ENCODE data around the gene NPAS3.
A peak's percentile ranks its signal among the peaks of the same experiment; 100 is the strongest.

Gene NPAS3

DNA sequence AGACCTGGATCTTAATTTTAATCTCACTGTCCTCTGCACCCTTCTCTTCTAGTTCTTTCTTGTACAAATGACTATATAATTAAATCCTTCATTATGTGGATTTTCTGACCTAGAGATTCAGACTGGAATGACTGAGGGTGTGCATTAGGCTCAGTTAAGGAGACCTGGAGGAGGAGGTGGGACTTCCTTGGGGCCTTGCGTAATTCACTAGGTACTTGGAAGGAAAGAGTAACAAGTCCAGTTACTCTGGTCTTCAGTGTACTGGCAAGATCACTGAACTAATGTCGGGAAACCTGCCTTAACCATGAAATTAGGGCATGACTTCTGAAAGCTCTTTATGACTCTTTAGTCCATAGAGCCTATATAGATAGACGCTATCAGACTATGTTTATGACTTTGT is 570.8 kb downstream of the NPAS3 start:
- Histone ChIP-seq H3K27me3 (ENCODE audit: control insufficient read depth in 1 of 2, insufficient read depth in 2 of 2, low read length in 2 of 2) (no peaks in the 10 kb centered on the region), H3K9ac (ENCODE audit: low read length in 2 of 2) (no peak overlapping the region), H3K27ac (ENCODE audit: low read length) (no peak overlapping the region), H3K4me3 (ENCODE audit: low read length in 2 of 2) (no peak overlapping the region), H3K9me3 (ENCODE audit: control insufficient read depth in 2 of 2, low read length in 2 of 2) (no peaks in the 10 kb centered on the region), H3K36me3 (ENCODE audit: control insufficient read depth in 2 of 2, insufficient read depth in 2 of 2, low read length in 2 of 2) (no peaks in the 10 kb centered on the region), H3K4me1 (ENCODE audit: control insufficient read depth, insufficient read depth, low read length) (peaks cover 2% of the 10 kb centered on the region)

DNA sequence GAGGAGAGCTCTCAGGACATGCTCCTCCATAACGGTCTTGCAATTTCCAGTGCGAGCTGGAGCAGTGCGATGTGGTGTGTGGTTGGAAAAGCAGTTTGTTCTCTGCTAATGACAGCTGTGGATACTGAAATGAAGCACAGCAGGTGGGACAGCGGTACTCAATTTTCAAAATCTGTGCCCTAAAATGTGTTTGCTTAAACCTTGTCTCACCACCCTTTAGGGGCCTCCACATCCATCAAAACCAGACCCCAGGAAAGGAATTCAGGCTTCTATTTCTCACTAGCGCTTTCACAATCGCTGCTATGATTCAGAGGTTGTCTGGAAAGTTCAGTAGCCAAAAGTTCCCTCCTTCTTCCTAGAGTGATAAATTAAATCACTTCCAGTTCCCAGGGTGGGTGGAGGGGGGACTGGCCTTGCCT is 571.4 kb downstream of the NPAS3 start:
- peak overlapping the region; percentile 31 to 41 for H3K4me3 ChIP-seq (ENCODE audit: low read length in 2 of 2)
- no peak overlapping the region for H3K9ac ChIP-seq (ENCODE audit: low read length in 2 of 2)
- no peaks in the 10 kb centered on the region for H3K9me3 ChIP-seq (ENCODE audit: control insufficient read depth in 2 of 2, low read length in 2 of 2)
- peaks cover 2% of the 10 kb centered on the region for H3K4me1 ChIP-seq (ENCODE audit: control insufficient read depth, insufficient read depth, low read length)
- H3K36me3 ChIP-seq (ENCODE audit: control insufficient read depth in 2 of 2, insufficient read depth in 2 of 2, low read length in 2 of 2), result no peaks in the 10 kb centered on the region
- no peaks in the 10 kb centered on the region for H3K27me3 ChIP-seq (ENCODE audit: control insufficient read depth in 1 of 2, insufficient read depth in 2 of 2, low read length in 2 of 2)
- no peak overlapping the region for H3K27ac ChIP-seq (ENCODE audit: low read length)

DNA sequence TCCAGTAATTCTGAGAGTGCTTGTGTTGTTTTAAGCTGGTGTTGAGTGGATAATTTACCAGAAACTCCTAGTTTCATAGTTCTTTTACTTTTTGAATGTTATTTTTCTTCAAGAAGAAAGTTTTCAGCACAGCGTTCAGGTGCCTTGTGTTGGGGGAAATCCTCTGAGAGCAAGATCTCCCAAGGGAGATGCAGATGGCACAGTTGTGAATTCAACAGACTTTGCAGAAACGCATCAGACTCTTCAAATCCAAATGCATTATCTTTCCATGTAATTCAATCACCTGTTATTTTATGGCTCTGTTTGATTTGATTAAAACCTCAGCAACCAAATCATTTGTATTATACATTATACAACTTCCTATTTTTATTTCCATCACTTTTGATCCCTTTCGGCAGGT is 572.3 kb downstream of the NPAS3 start:
- Histone ChIP-seq H3K27me3 (ENCODE audit: control insufficient read depth in 1 of 2, insufficient read depth in 2 of 2, low read length in 2 of 2) (no peaks in the 10 kb centered on the region), H3K9me3 (ENCODE audit: control insufficient read depth in 2 of 2, low read length in 2 of 2) (no peaks in the 10 kb centered on the region), H3K9ac (ENCODE audit: low read length in 2 of 2) (no peak overlapping the region), H3K27ac (ENCODE audit: low read length) (no peak overlapping the region), H3K36me3 (ENCODE audit: control insufficient read depth in 2 of 2, insufficient read depth in 2 of 2, low read length in 2 of 2) (no peaks in the 10 kb centered on the region), H3K4me3 (ENCODE audit: low read length in 2 of 2) (no peak overlapping the region), H3K4me1 (ENCODE audit: control insufficient read depth, insufficient read depth, low read length) (peaks cover 2% of the 10 kb centered on the region)

DNA sequence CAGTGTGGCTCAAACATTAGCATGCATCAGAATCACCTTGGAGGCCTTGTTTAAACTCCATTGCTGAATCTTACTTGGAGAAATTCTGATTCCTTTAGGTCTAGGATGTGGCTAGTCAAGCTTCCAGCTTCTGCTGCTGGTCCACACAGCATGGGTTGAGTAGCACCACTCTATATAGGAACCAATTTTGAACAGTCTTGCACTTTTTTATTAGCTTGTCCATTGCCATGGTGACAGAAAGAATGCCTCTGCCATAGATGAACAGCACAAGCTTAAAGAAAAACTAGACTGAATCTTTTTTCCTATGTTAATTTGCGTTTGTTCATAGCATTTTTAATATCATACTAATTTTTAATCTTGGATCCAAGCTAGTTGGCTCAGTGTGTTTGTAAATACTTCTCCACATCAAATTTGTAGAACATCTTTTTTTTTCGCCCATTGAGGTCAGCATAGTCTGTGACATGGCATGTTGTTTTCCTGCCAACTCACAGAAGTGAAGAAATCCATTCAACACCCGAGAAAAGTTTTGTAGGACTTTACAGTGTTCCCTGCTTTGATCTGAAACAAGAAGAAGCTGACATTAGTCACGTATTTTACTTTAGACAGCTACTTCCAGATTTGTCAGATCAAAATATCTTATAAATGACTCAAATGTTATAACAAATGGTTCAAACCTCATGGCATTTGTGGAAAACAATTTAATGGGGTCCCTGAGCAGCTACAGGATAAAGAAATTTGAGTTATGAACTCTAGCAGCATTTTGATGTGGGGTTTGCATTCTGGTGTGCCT is 573.4 kb downstream of the NPAS3 start:
- no peak overlapping the region for H3K4me3 ChIP-seq (ENCODE audit: low read length in 2 of 2)
- H3K4me1 ChIP-seq (ENCODE audit: control insufficient read depth, insufficient read depth, low read length), result peaks cover 2% of the 10 kb centered on the region
- no peaks in the 10 kb centered on the region for H3K9me3 ChIP-seq (ENCODE audit: control insufficient read depth in 2 of 2, low read length in 2 of 2)
- H3K27ac ChIP-seq (ENCODE audit: low read length), result no peak overlapping the region
- no peaks in the 10 kb centered on the region for H3K36me3 ChIP-seq (ENCODE audit: control insufficient read depth in 2 of 2, insufficient read depth in 2 of 2, low read length in 2 of 2)
- no peaks in the 10 kb centered on the region for H3K27me3 ChIP-seq (ENCODE audit: control insufficient read depth in 1 of 2, insufficient read depth in 2 of 2, low read length in 2 of 2)
- no peak overlapping the region for H3K9ac ChIP-seq (ENCODE audit: low read length in 2 of 2)

DNA sequence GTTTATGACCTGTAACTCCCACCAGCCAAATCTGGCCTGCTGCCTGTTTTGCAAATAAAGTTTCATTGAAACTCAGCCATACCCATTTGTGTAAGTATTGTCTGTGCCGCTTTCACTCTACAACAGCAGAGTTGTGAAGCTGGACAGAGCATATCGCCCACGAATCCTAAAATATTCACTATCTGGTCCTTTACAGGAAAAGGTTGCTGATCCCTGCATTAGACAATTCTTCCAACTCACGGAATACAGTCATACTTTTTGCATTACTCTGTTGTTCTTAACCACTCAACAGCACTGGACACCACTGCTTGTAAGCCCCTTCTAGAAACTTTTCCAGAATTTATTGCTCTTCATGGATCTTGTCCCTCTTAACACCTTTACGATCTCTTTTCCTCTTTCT is 576.8 kb downstream of the NPAS3 start:
- Histone ChIP-seq H3K4me3 (ENCODE audit: low read length in 2 of 2) (no peak overlapping the region), H3K9me3 (ENCODE audit: control insufficient read depth in 2 of 2, low read length in 2 of 2) (no peaks in the 10 kb centered on the region), H3K36me3 (ENCODE audit: control insufficient read depth in 2 of 2, insufficient read depth in 2 of 2, low read length in 2 of 2) (no peaks in the 10 kb centered on the region), H3K27me3 (ENCODE audit: control insufficient read depth in 1 of 2, insufficient read depth in 2 of 2, low read length in 2 of 2) (no peaks in the 10 kb centered on the region), H3K4me1 (ENCODE audit: control insufficient read depth, insufficient read depth, low read length) (no peaks in the 10 kb centered on the region), H3K27ac (ENCODE audit: low read length) (no peak overlapping the region), H3K9ac (ENCODE audit: low read length in 2 of 2) (no peak overlapping the region)

DNA sequence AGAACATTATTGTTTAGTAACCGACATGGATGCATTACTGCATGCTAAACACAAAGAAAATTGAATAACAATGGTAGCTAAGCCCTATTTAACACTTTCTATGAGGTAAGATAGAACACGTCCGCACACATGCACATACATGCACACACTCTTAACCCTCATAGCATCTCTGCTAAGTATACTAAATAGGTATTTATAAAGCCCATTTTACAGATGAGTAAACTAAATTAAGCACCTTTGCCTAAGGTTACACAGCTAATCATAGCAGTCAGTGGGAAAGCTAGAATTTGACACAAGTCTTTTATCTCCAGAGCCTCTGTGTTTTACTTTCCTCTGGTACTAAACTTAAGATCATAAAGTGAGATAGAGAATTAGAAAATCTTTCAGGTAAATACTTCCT is 577.2 kb downstream of the NPAS3 start:
- Histone ChIP-seq H3K9me3 (ENCODE audit: control insufficient read depth in 2 of 2, low read length in 2 of 2) (no peaks in the 10 kb centered on the region), H3K4me1 (ENCODE audit: control insufficient read depth, insufficient read depth, low read length) (no peaks in the 10 kb centered on the region), H3K4me3 (ENCODE audit: low read length in 2 of 2) (no peak overlapping the region), H3K27ac (ENCODE audit: low read length) (no peak overlapping the region), H3K27me3 (ENCODE audit: control insufficient read depth in 1 of 2, insufficient read depth in 2 of 2, low read length in 2 of 2) (no peaks in the 10 kb centered on the region), H3K9ac (ENCODE audit: low read length in 2 of 2) (no peak overlapping the region), H3K36me3 (ENCODE audit: control insufficient read depth in 2 of 2, insufficient read depth in 2 of 2, low read length in 2 of 2) (no peaks in the 10 kb centered on the region)

DNA sequence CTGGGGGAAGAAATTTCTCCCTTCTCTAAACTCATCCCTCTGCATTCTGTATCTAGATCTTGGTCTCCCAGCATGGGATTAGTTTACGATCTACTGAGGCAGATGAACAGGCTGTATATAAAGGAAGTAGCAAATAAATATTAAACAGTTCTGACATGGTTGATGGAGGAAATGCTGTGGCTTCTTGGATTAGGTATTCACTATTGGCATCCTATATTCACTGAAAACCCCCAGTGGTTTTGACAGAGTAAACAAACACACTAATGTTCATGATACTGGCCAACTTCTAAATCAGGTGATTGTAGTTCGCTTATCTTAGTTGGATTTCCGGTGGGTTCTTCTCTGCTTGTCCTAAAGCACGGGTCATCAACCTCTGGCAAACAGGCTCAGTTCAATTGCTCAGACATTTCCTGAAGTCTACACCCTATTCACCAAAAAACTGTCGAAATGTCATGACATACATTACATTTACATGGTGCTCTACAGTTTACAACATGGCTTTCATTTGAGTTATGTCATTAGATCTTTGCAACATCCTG is 578.3 kb downstream of the NPAS3 start:
- no peak overlapping the region for H3K4me3 ChIP-seq (ENCODE audit: low read length in 2 of 2)
- H3K9ac ChIP-seq (ENCODE audit: low read length in 2 of 2), result no peak overlapping the region
- H3K27me3 ChIP-seq (ENCODE audit: control insufficient read depth in 1 of 2, insufficient read depth in 2 of 2, low read length in 2 of 2), result no peaks in the 10 kb centered on the region
- H3K4me1 ChIP-seq (ENCODE audit: control insufficient read depth, insufficient read depth, low read length), result no peaks in the 10 kb centered on the region
- H3K36me3 ChIP-seq (ENCODE audit: control insufficient read depth in 2 of 2, insufficient read depth in 2 of 2, low read length in 2 of 2), result no peaks in the 10 kb centered on the region
- H3K27ac ChIP-seq (ENCODE audit: low read length), result no peak overlapping the region
- H3K9me3 ChIP-seq (ENCODE audit: control insufficient read depth in 2 of 2, low read length in 2 of 2), result no peaks in the 10 kb centered on the region

DNA sequence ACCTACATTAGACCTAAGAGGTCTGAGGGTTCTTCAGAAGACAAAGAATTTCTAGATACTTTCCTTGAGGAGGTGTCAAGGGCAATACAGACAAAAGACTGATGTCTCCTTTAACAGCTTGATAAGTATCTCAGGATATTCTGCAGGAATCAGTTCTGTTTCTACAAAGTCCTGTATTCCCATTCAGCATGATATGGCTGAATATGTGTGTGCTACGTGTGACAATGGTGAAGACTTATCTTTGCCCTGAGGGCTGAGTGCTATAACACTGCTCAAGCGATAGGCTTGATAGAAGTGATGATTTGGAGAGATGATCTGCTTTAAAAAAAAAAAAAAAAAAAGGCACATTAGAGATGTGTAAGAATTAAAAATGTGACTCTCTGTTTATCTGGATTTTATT is 582.5 kb downstream of the NPAS3 start:
- no peaks in the 10 kb centered on the region for H3K9me3 ChIP-seq (ENCODE audit: control insufficient read depth in 2 of 2, low read length in 2 of 2)
- no peak overlapping the region for H3K9ac ChIP-seq (ENCODE audit: low read length in 2 of 2)
- no peaks in the 10 kb centered on the region for H3K36me3 ChIP-seq (ENCODE audit: control insufficient read depth in 2 of 2, insufficient read depth in 2 of 2, low read length in 2 of 2)
- no peak overlapping the region for H3K4me3 ChIP-seq (ENCODE audit: low read length in 2 of 2)
- H3K27me3 ChIP-seq (ENCODE audit: control insufficient read depth in 1 of 2, insufficient read depth in 2 of 2, low read length in 2 of 2), result no peaks in the 10 kb centered on the region
- no peaks in the 10 kb centered on the region for H3K4me1 ChIP-seq (ENCODE audit: control insufficient read depth, insufficient read depth, low read length)
- H3K27ac ChIP-seq (ENCODE audit: low read length), result no peak overlapping the region

DNA sequence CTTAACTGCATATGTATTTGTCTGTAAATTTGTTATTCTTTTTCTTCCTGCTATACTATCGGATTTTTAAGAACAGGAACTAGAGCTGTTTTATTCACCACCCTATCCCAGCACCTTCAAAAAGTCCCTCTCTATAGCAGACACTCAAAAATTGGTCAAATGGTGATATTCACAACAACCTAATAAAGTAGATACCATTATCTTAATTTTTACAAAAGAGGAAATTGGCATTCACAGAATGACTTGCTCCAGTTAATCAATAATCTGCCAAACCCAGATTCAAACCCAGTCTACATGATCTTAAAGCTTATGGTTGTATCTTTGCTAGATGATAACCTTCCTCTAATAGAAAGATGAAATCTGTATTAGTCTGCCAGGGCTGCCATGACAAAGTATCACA is 585.6 kb downstream of the NPAS3 start:
- Histone ChIP-seq H3K4me1 (ENCODE audit: control insufficient read depth, insufficient read depth, low read length) (no peaks in the 10 kb centered on the region), H3K27ac (ENCODE audit: low read length) (no peak overlapping the region), H3K9ac (ENCODE audit: low read length in 2 of 2) (no peak overlapping the region), H3K36me3 (ENCODE audit: control insufficient read depth in 2 of 2, insufficient read depth in 2 of 2, low read length in 2 of 2) (no peaks in the 10 kb centered on the region), H3K9me3 (ENCODE audit: control insufficient read depth in 2 of 2, low read length in 2 of 2) (no peaks in the 10 kb centered on the region), H3K27me3 (ENCODE audit: control insufficient read depth in 1 of 2, insufficient read depth in 2 of 2, low read length in 2 of 2) (no peaks in the 10 kb centered on the region), H3K4me3 (ENCODE audit: low read length in 2 of 2) (no peak overlapping the region)

DNA sequence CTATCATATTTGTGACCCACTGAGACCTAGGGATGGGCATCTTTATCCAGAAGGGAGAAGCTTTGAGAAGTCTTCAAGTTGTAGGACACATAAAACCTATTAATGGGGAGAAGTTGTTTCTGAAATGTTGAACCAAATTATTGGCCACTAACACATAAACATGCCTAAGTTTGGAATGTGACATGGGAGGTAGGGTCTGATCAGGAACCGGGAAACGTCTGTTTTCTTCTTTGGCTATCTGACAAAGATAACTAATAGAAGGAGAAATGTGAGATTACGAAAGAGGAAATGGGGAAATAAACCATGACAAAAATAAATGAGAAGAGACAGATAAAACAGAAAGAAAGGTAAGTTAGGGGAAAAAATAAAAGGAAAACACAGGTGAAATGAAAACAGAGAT is 586.9 kb downstream of the NPAS3 start:
- H3K9me3 ChIP-seq (ENCODE audit: control insufficient read depth in 2 of 2, low read length in 2 of 2), result no peaks in the 10 kb centered on the region
- no peak overlapping the region for H3K27ac ChIP-seq (ENCODE audit: low read length)
- no peaks in the 10 kb centered on the region for H3K36me3 ChIP-seq (ENCODE audit: control insufficient read depth in 2 of 2, insufficient read depth in 2 of 2, low read length in 2 of 2)
- H3K4me3 ChIP-seq (ENCODE audit: low read length in 2 of 2), result no peak overlapping the region
- H3K9ac ChIP-seq (ENCODE audit: low read length in 2 of 2), result no peak overlapping the region
- H3K27me3 ChIP-seq (ENCODE audit: control insufficient read depth in 1 of 2, insufficient read depth in 2 of 2, low read length in 2 of 2), result no peaks in the 10 kb centered on the region
- no peaks in the 10 kb centered on the region for H3K4me1 ChIP-seq (ENCODE audit: control insufficient read depth, insufficient read depth, low read length)

DNA sequence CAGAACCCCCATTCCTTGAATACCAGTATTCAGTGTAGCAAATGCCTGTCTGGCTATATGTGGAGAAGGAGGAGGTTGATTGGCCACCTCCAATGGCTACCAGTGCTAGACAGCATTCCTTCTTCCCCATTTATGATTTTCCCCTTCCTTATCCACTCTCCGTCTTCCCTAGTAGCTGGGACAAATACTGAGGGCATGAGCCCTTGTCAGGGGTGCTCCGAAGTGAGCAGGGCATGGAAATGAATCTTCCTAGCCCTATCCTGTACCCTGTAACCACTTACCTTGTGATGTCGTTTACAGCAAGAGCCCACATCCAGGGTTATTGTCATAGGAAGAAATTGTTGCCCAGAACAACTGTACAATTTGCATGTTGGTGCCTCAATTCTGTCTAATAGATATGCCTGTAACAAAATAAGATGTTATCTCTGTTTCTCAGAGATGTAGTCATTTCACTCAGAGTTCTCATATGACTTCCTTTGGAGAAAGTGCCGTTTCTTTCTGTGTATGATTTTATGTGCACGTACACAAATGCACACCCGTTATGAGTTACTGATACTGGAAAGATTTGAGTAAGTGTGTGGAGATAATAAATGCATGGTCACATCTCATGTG is 588.5 kb downstream of the NPAS3 start:
- H3K36me3 ChIP-seq (ENCODE audit: control insufficient read depth in 2 of 2, insufficient read depth in 2 of 2, low read length in 2 of 2), result no peaks in the 10 kb centered on the region
- no peaks in the 10 kb centered on the region for H3K4me1 ChIP-seq (ENCODE audit: control insufficient read depth, insufficient read depth, low read length)
- H3K4me3 ChIP-seq (ENCODE audit: low read length in 2 of 2), result no peak overlapping the region
- H3K27me3 ChIP-seq (ENCODE audit: control insufficient read depth in 1 of 2, insufficient read depth in 2 of 2, low read length in 2 of 2), result no peaks in the 10 kb centered on the region
- no peak overlapping the region for H3K9ac ChIP-seq (ENCODE audit: low read length in 2 of 2)
- H3K27ac ChIP-seq (ENCODE audit: low read length), result no peak overlapping the region
- no peaks in the 10 kb centered on the region for H3K9me3 ChIP-seq (ENCODE audit: control insufficient read depth in 2 of 2, low read length in 2 of 2)
